HEK293T (cell line): ENCODE measurements around the gene STAT4.

Source experiments
- CTCF ChIA-PET: fragments of 350-600 bp; formaldehyde crosslinking; extraction: SDS; loops from one replicate; lab custom pipeline; 2021; ENCODE audit warnings: antibody characterized with exemption, inconsistent platforms; lab: Yijun Ruan, JAX
- POLR2A ChIA-PET: fragments of 350-600 bp; formaldehyde crosslinking; extraction: SDS; loops from one replicate; lab custom pipeline; 2020; ENCODE audit warnings: antibody characterized with exemption, inconsistent platforms; lab: Yijun Ruan, JAX
- DNase-seq: peaks from one replicate; pipeline ENCODE4 v3.0.0; 2012; ENCODE audit warnings: mixed read lengths; ENCODE audit errors: extremely low spot score
- ARNT ChIP-seq: fragments of 450-650 bp; IDR thresholded peaks from 2 replicates; pipeline ENCODE4 v1.6.1; 2017; ENCODE audit warnings: mild to moderate bottlenecking
- BHLHE40 ChIP-seq: fragments of 450-650 bp; IDR thresholded peaks from 2 replicates; pipeline ENCODE4 v1.6.1; 2016; ENCODE audit warnings: mild to moderate bottlenecking, moderate library complexity, borderline replicate concordance
- CTBP1 ChIP-seq: fragments of 450-650 bp; IDR thresholded peaks from 2 replicates; pipeline ENCODE4 v1.6.1; 2016; ENCODE audit warnings: borderline replicate concordance
- ELF4 ChIP-seq: fragments of 450-650 bp; IDR thresholded peaks from 2 replicates; pipeline ENCODE4 v1.6.1; 2017; ENCODE audit warnings: antibody characterized with exemption
- FOXA1 ChIP-seq: fragments of 450-650 bp; IDR thresholded peaks from 2 replicates; pipeline ENCODE4 v1.6.1; 2016; ENCODE audit warnings: mild to moderate bottlenecking
- FOXK2 ChIP-seq: fragments of 450-650 bp; IDR thresholded peaks from 2 replicates; pipeline ENCODE4 v1.6.1; 2016; ENCODE audit warnings: mild to moderate bottlenecking
- FOXM1 ChIP-seq: fragments of 450-650 bp; IDR thresholded peaks from 2 replicates; pipeline ENCODE4 v1.6.1; 2017; ENCODE audit warnings: mild to moderate bottlenecking, borderline replicate concordance
- HDGF ChIP-seq: fragments of 450-650 bp; IDR thresholded peaks from 2 replicates; pipeline ENCODE4 v1.6.1; 2017; ENCODE audit warnings: antibody characterized with exemption, borderline replicate concordance
- L3MBTL2 ChIP-seq: fragments of 450-650 bp; conservative IDR thresholded peaks from 2 replicates; pipeline ENCODE4 v1.6.1; 2016; ENCODE audit warnings: mild to moderate bottlenecking
- LEF1 ChIP-seq: fragments of 450-650 bp; IDR thresholded peaks from 2 replicates; pipeline ENCODE4 v1.6.1; 2017; ENCODE audit warnings: mild to moderate bottlenecking, borderline replicate concordance
- NFRKB ChIP-seq: fragments of 450-650 bp; IDR thresholded peaks from 2 replicates; pipeline ENCODE4 v1.6.1; 2016; ENCODE audit warnings: mild to moderate bottlenecking, moderate library complexity
- PKNOX1 ChIP-seq: fragments of 450-650 bp; IDR thresholded peaks from 2 replicates; pipeline ENCODE4 v1.6.1; 2016
- SP1 ChIP-seq: fragments of 450-650 bp; IDR thresholded peaks from 2 replicates; pipeline ENCODE4 v1.6.1; 2017
- SUZ12 ChIP-seq: fragments of 450-650 bp; IDR thresholded peaks from 2 replicates; pipeline ENCODE4 v1.6.1; 2016; ENCODE audit warnings: mild to moderate bottlenecking
- TARDBP ChIP-seq: fragments of 450-650 bp; IDR thresholded peaks from 2 replicates; pipeline ENCODE4 v1.6.1; 2016
- ZNF384 ChIP-seq: fragments of 450-650 bp; IDR thresholded peaks from 2 replicates; pipeline ENCODE4 v1.6.1; 2016

STAT4 gene

GRCh38 chr2:191008286-191008685, 142.5 kb downstream of the STAT4 start:
- no peak for TF ChIP-seq CTBP1
- TF ChIP-seq FOXK2 = no peak
- no peak for TF ChIP-seq FOXM1
- TF ChIP-seq PKNOX1 = no peak
- TF ChIP-seq LEF1 = no peak
- no peak for TF ChIP-seq SUZ12
- no peak for TF ChIP-seq L3MBTL2
- no peak for TF ChIP-seq ELF4
- TF ChIP-seq NFRKB = no peak
- TF ChIP-seq FOXA1 = no peak
- TF ChIP-seq ZNF384 = no peak
- ChIA-PET POLR2A (interaction anchor here (1.1 kb wide), 1 partner anchor 12 kb away, joined by 4 read pairs; no protein-coding TSS in a partner anchor), CTCF (no interaction called here)
- no peak for DNase-seq

- DNase-seq = no peak
- ChIA-PET CTCF (no interaction called here), POLR2A (interaction anchor here (1.1 kb wide), 1 partner anchor 13 kb away, joined by 4 read pairs; no protein-coding TSS in a partner anchor)
- TF ChIP-seq CTBP1 (no peak), BHLHE40 (no peak), FOXA1 (no peak), TARDBP (no peak), ELF4 (no peak), ARNT (no peak), L3MBTL2 (no peak)
These were observed 143.6 kb downstream of the STAT4 start for GRCh38 chr2:191006997-191007783.

- CTCF ChIA-PET = no interaction called here
- POLR2A ChIA-PET = no interaction called here
- no peak for DNase-seq
- TF ChIP-seq NFRKB (no peak), FOXA1 (no peak), TARDBP (no peak), SUZ12 (no peak), LEF1 (no peak), ARNT (no peak), ELF4 (no peak), CTBP1 (no peak), HDGF (no peak)
These were observed 144.5 kb downstream of the STAT4 start for GRCh38 chr2:191006297-191006696.

GRCh38 chr2:191003405-191004309, 147.1 kb downstream of the STAT4 start:
- POLR2A ChIA-PET = no interaction called here
- no peak for TF ChIP-seq SUZ12
- TF ChIP-seq FOXK2 = no peak
- TF ChIP-seq FOXA1 = no peak
- no peak for TF ChIP-seq PKNOX1
- no peak for TF ChIP-seq L3MBTL2
- no peak for TF ChIP-seq TARDBP
- no peak for TF ChIP-seq FOXM1
- no peak for TF ChIP-seq ELF4
- no peak for TF ChIP-seq ZNF384
- no peak for TF ChIP-seq SP1
- no peak for TF ChIP-seq LEF1
- TF ChIP-seq BHLHE40 = no peak
- no peak for TF ChIP-seq NFRKB
- TF ChIP-seq ARNT = no peak
- no peak for TF ChIP-seq CTBP1
- TF ChIP-seq HDGF = no peak
- CTCF ChIA-PET = no interaction called here
- no peak for DNase-seq

- TF ChIP-seq CTBP1 (no peak), SUZ12 (no peak), BHLHE40 (no peak), TARDBP (no peak), FOXA1 (no peak), ZNF384 (no peak)
- POLR2A ChIA-PET = no interaction called here
These were observed 149.2 kb downstream of the STAT4 start for GRCh38 chr2:191001624-191002023.

GRCh38 chr2:191001032-191001431, 149.8 kb downstream of the STAT4 start:
- no peak for DNase-seq
- ChIA-PET POLR2A (interaction anchor here (0.7 kb wide), 1 partner anchor 11 kb away, joined by 3 read pairs; no protein-coding TSS in a partner anchor), CTCF (no interaction called here)
- TF ChIP-seq TARDBP = no peak
- TF ChIP-seq FOXA1 = no peak
- no peak for TF ChIP-seq SP1
- no peak for TF ChIP-seq FOXK2
- TF ChIP-seq LEF1 = no peak
- no peak for TF ChIP-seq HDGF
- no peak for TF ChIP-seq SUZ12
- no peak for TF ChIP-seq PKNOX1

More at GRCh38 chr2:191001624-191002023, 149.2 kb downstream of the STAT4 start:
- CTCF ChIA-PET = no interaction called here
- DNase-seq = no peak
